Measurements from ENCODE around the gene C5orf47. TPM values are rescaled to one million over a fixed set of nuclear protein-coding genes. Genes with fewer than 3 reads are reported as not detected.

Gene C5orf47, protein sequence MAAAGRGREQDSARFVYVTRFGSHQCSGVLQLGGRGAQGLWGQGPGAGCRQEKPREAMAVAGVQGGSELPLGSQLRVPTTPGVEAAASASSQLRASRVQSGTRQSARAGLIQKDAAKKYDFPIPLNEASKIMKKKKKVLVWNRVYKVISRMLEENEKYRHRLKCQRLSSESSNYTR
- polyA plus RNA-seq (ENCODE audit: insufficient read length in 3 of 3): under 1 TPM in 2 of 3 donors, not detected in 1; 0.12 to 0.19 TPM

GRCh38 chr5:173988554-173989431 lies at the start of gene C5orf47:
Gene C5orf47 (plus strand): TSS chr5:173989170. CDS start chr5:173989264, 94 bp downstream.
- no peak for DNase-seq (ENCODE audit: low read depth in 3 of 3, low spot score in 2 of 3)

GRCh38 chr5:173940269-173940668 lies 48.7 kb upstream of the C5orf47 start:
- no peak for DNase-seq (ENCODE audit: low read depth in 3 of 3, low spot score in 2 of 3)

DNA sequence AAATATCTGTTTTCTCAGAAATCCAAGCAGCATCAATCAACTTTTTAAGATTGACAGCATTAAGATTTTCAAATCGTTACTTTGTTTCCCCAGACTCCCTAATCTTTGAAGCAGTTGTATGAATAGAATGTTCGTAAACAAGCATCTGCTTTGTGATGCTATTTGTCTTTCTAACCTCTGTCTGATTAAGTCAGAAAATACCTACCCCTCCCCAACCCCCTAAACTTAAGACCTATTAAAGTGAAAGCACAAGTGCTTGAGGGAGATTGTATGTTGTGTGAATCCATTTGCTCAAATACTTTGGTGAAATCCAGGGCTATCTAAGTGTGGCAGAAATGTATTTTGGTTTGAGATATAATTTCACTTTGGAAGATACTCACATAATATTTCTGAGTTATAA lies 47.9 kb upstream of the C5orf47 start:
- no peak for DNase-seq (ENCODE audit: low read depth in 3 of 3, low spot score in 2 of 3)

GRCh38 chr5:173941758-173942401 lies 47.1 kb upstream of the C5orf47 start:
- DNase-seq (ENCODE audit: low read depth in 3 of 3, low spot score in 2 of 3): no peak

GRCh38 chr5:173944511-173944910 lies 44.5 kb upstream of the C5orf47 start:
- DNase-seq (ENCODE audit: low read depth in 3 of 3, low spot score in 2 of 3): no peak

DNA sequence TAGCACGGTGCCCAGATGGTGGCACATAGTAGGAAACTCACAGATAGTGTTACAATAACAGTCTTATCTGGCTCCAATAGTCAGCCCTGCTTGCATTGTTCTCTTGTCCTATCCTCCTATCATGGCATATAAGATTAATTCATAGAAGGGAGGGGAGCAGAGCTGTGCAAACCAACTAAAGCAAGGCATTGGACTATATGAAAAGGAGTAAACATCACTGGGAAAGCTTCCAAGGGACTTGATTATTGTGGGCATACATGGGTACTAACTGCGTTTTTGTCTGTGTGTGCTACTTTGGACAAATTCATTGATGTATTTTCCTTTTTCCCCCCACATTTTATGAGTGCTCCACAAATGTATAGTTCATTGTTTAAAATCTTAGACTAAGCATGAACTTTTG lies 43.8 kb upstream of the C5orf47 start:
- DNase-seq (ENCODE audit: low read depth in 3 of 3, low spot score in 2 of 3): no peak

DNA sequence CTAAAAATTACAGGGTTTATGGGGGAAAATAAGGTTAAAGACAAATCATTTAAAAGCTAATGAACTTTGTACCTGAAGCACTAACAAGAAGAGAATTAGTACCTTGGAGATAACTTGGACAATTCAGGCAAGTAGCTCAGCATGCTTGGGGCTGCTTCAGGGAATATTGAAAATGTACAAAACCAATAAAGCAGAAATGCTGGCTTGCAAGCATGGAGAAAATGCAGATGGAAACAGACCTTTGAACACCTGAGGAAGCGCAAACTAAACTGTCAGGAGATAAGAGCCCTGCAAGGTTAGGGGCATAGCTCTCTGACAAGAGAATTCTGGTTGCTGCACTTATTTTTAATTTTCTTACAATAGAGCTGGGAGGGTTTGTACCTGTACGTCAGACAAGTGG lies 42.6 kb upstream of the C5orf47 start:
- no peak for DNase-seq (ENCODE audit: low read depth in 3 of 3, low spot score in 2 of 3)

GRCh38 chr5:173950829-173951228 lies 38.1 kb upstream of the C5orf47 start:
- DNase-seq (ENCODE audit: low read depth in 3 of 3, low spot score in 2 of 3): no peak

DNA sequence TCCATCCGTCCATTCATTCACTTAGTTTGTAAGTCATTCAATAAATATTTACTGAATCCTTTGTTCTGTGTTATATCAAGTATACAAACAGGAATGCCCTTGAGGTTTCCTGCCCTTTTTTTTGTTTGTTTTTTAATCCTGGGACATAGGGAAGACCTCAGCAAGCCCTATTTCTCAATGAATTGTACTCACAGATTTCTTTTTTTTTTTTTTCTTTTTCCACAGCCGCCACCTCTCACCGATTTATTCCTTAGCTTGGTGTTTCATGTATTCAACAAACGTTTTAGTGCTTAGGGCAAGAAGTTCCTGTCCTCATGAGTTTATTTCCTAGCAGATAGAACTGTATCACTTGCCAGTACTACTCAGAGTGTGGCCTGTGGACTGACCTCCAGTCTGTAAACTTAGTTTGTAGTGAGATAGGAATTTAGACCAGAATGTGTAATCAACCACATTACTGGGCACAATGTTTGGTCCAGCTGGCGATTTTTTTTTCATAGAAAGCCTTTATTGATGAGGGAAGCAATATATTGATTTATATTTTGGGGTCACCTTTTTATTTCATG lies 35.4 kb upstream of the C5orf47 start:
- DNase-seq (ENCODE audit: low read depth in 3 of 3, low spot score in 2 of 3): no peak

DNA sequence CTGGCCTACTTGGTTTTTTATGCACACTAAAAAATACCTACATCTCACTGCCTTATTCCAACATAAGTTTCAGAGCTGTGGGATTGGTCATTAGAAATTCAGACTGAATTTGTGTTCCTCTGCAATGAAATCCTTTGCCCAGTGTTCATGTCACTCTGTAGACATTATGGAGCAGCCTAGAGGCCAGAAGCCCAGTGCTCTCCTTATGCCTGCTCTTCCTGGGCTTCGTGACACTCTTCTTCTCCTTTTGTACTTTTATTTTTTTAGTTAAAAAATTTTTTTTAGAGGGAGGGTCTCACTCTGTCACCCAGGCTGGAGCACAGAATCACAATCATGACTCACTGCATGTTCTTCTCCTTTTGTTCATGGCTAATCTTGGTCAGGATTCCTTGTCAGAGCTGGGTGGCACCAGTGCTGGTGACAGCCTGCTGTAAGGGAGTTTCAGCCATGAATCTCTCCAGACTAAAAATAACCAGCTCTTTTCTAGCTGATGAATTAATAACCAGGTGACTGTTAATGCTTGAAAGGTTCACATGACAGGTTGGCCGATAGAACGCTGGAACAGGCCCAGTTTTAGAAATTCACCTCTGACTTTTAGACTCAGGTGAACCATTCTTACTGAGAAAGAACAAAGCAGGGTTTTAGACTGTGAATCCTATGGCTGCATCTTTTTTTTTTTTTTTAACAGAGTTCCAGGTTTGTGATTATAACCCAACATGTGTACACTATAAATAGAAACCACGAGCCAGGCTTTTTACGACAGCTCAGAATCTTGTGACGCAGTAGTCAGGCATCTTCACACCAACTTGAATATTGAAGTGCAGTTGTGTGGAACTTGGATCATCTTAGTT lies 34.1 kb upstream of the C5orf47 start:
- no peak for DNase-seq (ENCODE audit: low read depth in 3 of 3, low spot score in 2 of 3)

- DNase-seq (ENCODE audit: low read depth in 3 of 3, low spot score in 2 of 3): no peak
Measured at GRCh38 chr5:173960986-173961385, 28.0 kb upstream of the C5orf47 start.

- no peak for DNase-seq (ENCODE audit: low read depth in 3 of 3, low spot score in 2 of 3)
Measured at GRCh38 chr5:173961418-173961817, 27.6 kb upstream of the C5orf47 start.

DNA sequence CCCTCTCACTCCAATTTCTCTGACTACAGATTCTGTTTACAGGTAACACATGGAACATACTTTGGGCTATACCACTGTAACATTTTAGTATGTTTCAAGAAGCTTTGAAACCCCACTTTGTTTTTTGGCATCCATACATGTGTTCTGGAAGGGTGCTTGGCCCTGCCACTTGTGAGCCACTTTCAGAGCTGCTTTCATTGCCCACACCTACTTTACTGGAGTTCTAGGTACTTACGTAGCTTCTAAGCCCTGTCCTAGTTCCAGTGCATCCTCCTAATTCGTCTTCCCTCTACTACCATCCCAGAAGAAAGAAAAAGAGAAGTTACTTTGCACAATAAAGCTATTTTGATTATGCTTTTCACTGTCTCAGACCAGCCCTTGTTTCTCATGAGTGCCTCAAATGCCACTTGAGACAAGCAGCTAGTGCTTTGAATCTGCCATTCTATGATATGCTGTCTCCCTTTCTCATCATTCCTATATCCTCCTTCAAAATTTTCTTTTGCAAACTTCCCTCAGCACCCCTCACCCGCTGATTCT lies 26.5 kb upstream of the C5orf47 start:
- no peak for DNase-seq (ENCODE audit: low read depth in 3 of 3, low spot score in 2 of 3)

- peak in 1 of 3 donors; percentile 8 for DNase-seq (ENCODE audit: low read depth in 3 of 3, low spot score in 2 of 3)
Measured at GRCh38 chr5:173963182-173963838, 25.7 kb upstream of the C5orf47 start.

DNA sequence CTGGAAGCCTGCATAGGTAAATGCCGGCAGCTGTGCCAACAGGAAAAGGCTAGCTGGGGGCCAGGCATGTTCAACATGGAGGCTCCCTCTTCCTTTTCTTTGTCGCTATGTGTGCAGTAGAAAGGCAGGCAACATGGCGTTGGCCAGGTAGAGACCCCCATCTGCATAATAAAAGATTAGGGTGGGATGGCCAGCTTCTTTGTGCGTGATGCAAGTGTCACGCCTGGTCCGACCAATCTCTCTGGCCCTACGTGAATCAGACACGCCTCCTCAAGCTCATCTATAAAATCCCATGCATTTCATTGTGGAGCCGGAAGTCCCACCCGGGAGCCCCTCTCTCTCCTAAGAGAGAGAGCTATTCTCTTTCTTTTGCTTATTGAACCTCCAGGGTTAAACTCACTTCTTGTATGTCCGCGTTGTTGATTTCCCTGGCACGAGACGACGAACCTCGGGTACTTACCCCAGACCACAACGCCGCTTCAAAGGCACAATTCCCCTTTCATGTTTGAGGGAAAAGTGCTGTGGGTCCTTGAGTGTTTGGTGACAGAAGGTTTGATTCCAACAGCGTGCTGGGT lies 25.0 kb upstream of the C5orf47 start:
- no peak for DNase-seq (ENCODE audit: low read depth in 3 of 3, low spot score in 2 of 3)

DNA sequence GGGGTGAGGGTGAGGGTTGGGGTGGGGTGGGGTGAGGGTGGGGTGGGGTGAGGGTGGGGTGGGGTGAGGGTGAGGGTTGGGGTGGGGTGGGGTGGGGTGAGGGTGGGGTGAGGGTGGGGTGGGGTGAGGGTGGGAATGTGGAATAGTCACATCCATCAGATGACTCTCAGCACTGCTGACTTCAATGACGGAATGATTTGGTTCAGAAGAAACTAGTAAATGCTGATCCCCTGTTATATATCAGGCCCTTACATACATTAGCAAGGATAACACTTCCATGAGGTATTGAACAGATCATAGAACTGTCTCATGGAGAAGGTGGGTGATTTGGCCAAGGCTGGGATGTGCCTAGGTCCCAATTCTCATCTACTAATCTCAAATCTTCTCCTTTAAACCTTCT lies 24.5 kb upstream of the C5orf47 start:
- DNase-seq (ENCODE audit: low read depth in 3 of 3, low spot score in 2 of 3): no peak

- no peak for DNase-seq (ENCODE audit: low read depth in 3 of 3, low spot score in 2 of 3)
Measured at GRCh38 chr5:173967241-173967640, 21.7 kb upstream of the C5orf47 start.

DNA sequence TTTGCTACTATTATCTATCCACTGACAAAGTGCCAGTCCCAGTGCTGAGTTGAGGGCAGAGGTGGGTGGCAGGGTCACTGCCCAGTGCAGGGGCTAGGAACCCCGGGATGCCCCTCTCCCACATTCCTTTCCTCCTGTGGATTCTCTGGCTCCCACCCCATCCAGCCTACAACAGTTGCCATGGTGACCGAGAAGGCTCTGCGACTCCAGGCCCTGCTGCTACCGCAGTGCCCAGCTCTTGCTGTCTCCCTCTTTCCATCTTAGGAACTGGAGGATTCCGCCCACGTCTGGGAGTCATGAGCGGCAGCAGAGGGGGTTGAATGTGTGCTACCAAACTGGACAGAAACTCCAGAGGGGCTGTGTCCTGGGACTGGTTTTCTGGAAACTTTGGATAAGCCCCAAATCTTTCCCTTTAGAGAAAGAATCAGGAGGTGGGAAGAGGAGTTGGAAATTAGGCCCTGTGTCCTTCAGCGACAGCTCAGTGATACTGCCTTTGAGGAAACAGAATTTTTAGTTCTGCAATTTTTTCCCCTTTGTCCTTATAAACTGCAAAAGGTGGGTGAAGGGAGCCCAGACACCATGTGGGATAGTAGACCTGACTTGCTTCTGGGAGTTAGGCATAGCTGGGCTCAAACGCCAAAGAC lies 20.7 kb upstream of the C5orf47 start:
- DNase-seq (ENCODE audit: low read depth in 3 of 3, low spot score in 2 of 3): no peak

Measured in right renal cortex interstitium (tissue), 3 donors.